Endothelial cell of umbilical vein (primary cell): ENCODE data around the gene CD160. TPM values are rescaled to one million over a fixed set of nuclear protein-coding genes. Genes with fewer than 3 reads are reported as not detected.
"Not testable (repeated sequence)": the region's sequence is repeated elsewhere in the genome, so short reads cannot be mapped to it uniquely, and the experiment has no call there.

Source experiments
- BruUV-seq: library from RNA; stranded (reverse); fragments of 400-500 nt; replicated peaks from 2 replicates; lab custom pipeline; 2021; lab: Mats Ljungman, UMichigan
- CTCF ChIA-PET: fragments of 300-600, 350-600 bp; sonication (Branson Sonifier 250); formaldehyde crosslinking; loops from one replicate; lab custom pipeline; 2021; ENCODE audit warnings: antibody characterized with exemption, inconsistent platforms; lab: Charles Lee
- POLR2A ChIA-PET: fragments of 300-600, 350-600 bp; sonication (Branson Sonifier 250); formaldehyde crosslinking; loops from one replicate; lab custom pipeline; 2021; ENCODE audit warnings: antibody characterized with exemption, inconsistent platforms; lab: Charles Lee
- DNase-seq: peaks from one replicate; pipeline ENCODE4 v3.0.0-alpha.2; 2011; ENCODE audit warnings: low read depth, low spot score
- FAIRE-seq: peaks from 2 replicates; lab custom pipeline; 2011; peaks lifted over from hg19 to GRCh38; lab: Jason Lieb, UNC
- H2AFZ ChIP-seq: 2 replicates; pipeline ENCODE4 v1.6.0; 2012; ENCODE audit warnings: low read depth, low read length, control low read depth, inconsistent platforms
- H3K27ac ChIP-seq: 2 replicates; pipeline ENCODE4 v1.5.1; 2011; ENCODE audit warnings: low read depth, mild to moderate bottlenecking, control low read depth, low read length, moderate library complexity; ENCODE audit not compliant: insufficient read depth
- H3K27me3 ChIP-seq, 2 experiments: 2 replicates each; pipeline versions ENCODE4 v1.6.0 to v1.6.1; 2011; ENCODE audit warnings: low read length in 2 of 2, mixed read lengths in 1 of 2; ENCODE audit not compliant: control insufficient read depth in 2 of 2, insufficient read depth in 2 of 2
- H3K36me3 ChIP-seq, 2 experiments: 2 replicates in 1 of 2; 3 replicates in 1 of 2; pipeline ENCODE4 v1.5.1; 2011; ENCODE audit warnings: low read length in 2 of 2, mild to moderate bottlenecking in 1 of 2, moderate library complexity in 1 of 2; ENCODE audit not compliant: control insufficient read depth in 2 of 2, insufficient read depth in 2 of 2; ENCODE audit errors: extremely low read depth in 1 of 2
- H3K4me1 ChIP-seq: 3 replicates; pipeline ENCODE4 v1.5.1; 2011; ENCODE audit warnings: mild to moderate bottlenecking, low read length; ENCODE audit not compliant: control insufficient read depth, insufficient read depth; ENCODE audit errors: extremely low read depth
- H3K4me2 ChIP-seq: 2 replicates; pipeline ENCODE4 v1.6.1; 2011; ENCODE audit warnings: low read length, control low read depth, mixed read lengths; ENCODE audit not compliant: insufficient read depth
- H3K4me3 ChIP-seq, 3 experiments: fragments of 200-600 bp in 1 of 3; sonication (generic), shearing (Covaris generic) in 1 of 3; replicated peaks in 1 of 3; 2 replicates each; pipeline ENCODE4 v1.5.1; 2011 to 2016; ENCODE audit warnings: control low read depth in 3 of 3, low read length in 3 of 3, mild to moderate bottlenecking in 2 of 3, inconsistent platforms in 1 of 3, low read depth in 1 of 3, moderate library complexity in 1 of 3; ENCODE audit not compliant: insufficient read depth in 1 of 3
- H3K79me2 ChIP-seq: 2 replicates; pipeline ENCODE4 v1.6.0; 2012; ENCODE audit warnings: low read length, inconsistent platforms; ENCODE audit not compliant: control insufficient read depth, insufficient read depth
- H3K9ac ChIP-seq: replicated peaks from 2 replicates; pipeline ENCODE3; 2011; ENCODE audit warnings: low read length, control low read depth; ENCODE audit not compliant: insufficient read depth; ENCODE audit errors: extremely low read depth
- H3K9me1 ChIP-seq: replicated peaks from 3 replicates; pipeline ENCODE4 v1.6.0; 2011; ENCODE audit warnings: mild to moderate bottlenecking, low read length; ENCODE audit not compliant: control insufficient read depth, insufficient read depth; ENCODE audit errors: extremely low read depth
- H3K9me3 ChIP-seq: replicated peaks from 2 replicates; pipeline ENCODE4 v1.5.1; 2012; ENCODE audit warnings: low read length, inconsistent platforms; ENCODE audit not compliant: control insufficient read depth, insufficient read depth
- H4K20me1 ChIP-seq: replicated peaks from 2 replicates; pipeline ENCODE3; 2011; ENCODE audit warnings: mild to moderate bottlenecking, low read length; ENCODE audit not compliant: control insufficient read depth, insufficient read depth; ENCODE audit errors: extremely low read depth
- CTCF ChIP-seq, 2 donors: IDR thresholded peaks; 1 replicate in 1 of 2; 2 replicates in 1 of 2; pipeline ENCODE4 v1.5.1; 2011; ENCODE audit warnings: low read length in 2 of 2, mild to moderate bottlenecking in 2 of 2, moderate library complexity in 2 of 2, control low read depth in 1 of 2, inconsistent platforms in 1 of 2, low read depth in 1 of 2; ENCODE audit not compliant: insufficient read depth in 1 of 2; ENCODE audit errors: extremely low read depth in 1 of 2
- EZH2 ChIP-seq: IDR thresholded peaks from 2 replicates; pipeline ENCODE4 v1.6.1; 2012; ENCODE audit warnings: borderline replicate concordance, low read depth, mild to moderate bottlenecking, moderate library complexity, low read length, inconsistent platforms; ENCODE audit not compliant: severe bottlenecking
- FOS ChIP-seq: IDR thresholded peaks from 2 replicates; pipeline ENCODE4 v1.6.1; 2011; ENCODE audit warnings: mild to moderate bottlenecking, low read length, moderate library complexity, borderline replicate concordance; ENCODE audit not compliant: insufficient read depth
- GATA2 ChIP-seq: IDR thresholded peaks from 2 replicates; pipeline ENCODE4 v1.7.0; 2011; ENCODE audit warnings: low read depth, mild to moderate bottlenecking, moderate library complexity, mixed read lengths, low read length; ENCODE audit not compliant: insufficient read length, insufficient read depth
- JUN ChIP-seq: IDR thresholded peaks from 2 replicates; pipeline ENCODE4 v1.6.1; 2011; ENCODE audit warnings: borderline replicate concordance, low read depth; ENCODE audit not compliant: insufficient read length, insufficient read depth
- MAX ChIP-seq: IDR thresholded peaks from 2 replicates; pipeline ENCODE4 v1.6.1; 2011; ENCODE audit not compliant: insufficient read depth, insufficient read length
- MYC ChIP-seq: IDR thresholded peaks from one replicate; pipeline ENCODE4 v1.6.1; 2011; ENCODE audit warnings: mild to moderate bottlenecking, low read depth, low read length
- POLR2A ChIP-seq: IDR thresholded peaks from 2 replicates; pipeline ENCODE4 v1.6.1; 2012; ENCODE audit warnings: low read depth, mild to moderate bottlenecking, control low read depth, low read length
- POLR2AphosphoS5 ChIP-seq: IDR thresholded peaks from 2 replicates; pipeline ENCODE4 v1.6.1; 2012; ENCODE audit warnings: low read depth, mild to moderate bottlenecking, control low read depth, low read length, moderate library complexity; ENCODE audit not compliant: insufficient read depth
- dilution Hi-C: fragments of 300-500 bp; cut with MboI; formaldehyde crosslinking; loops from one replicate; pipeline ENCODE4 v1.15.0; 2019; ENCODE audit warnings: low sequenced_read_pairs; ENCODE audit not compliant: extremely low pct_ligation_motif_present
- intact Hi-C: fragments of 100-400 bp; cut with micrococcal nuclease; formaldehyde crosslinking; loops from one replicate; pipeline ENCODE4 v1.10.0; 2022
- polyA plus RNA-seq, 4 experiments: library from polyadenylated mRNA; depleted of rRNA in 3 of 4; stranded (reverse) in 3 of 4; unstranded in 1 of 4; fragments of >200 nt; gene quantifications; 2 replicates each; pipeline versions ENCODE4 v1.2.1 to v1.2.3, GENCODE V29; 2011 to 2012; ENCODE audit warnings: missing spikeins in 1 of 4
- total RNA-seq: library from RNA; stranded (reverse); gene quantifications from 2 replicates; pipeline ENCODE4 v1.2.3, GENCODE V29; 2021

Gene CD160
- total and polyA plus RNA-seq, 2 donors (not counting 3 experiments of a cell fraction or from before 2014, with no cell fraction given) = not detected

GRCh38 chr1:145766926-145767325 is 47.6 kb downstream of the CD160 start:
- H3K27ac ChIP-seq, H2AFZ ChIP-seq, H3K4me3 ChIP-seq, CTCF ChIA-PET, H3K27me3 ChIP-seq, H3K4me1 ChIP-seq, H3K9me1 ChIP-seq, H4K20me1 ChIP-seq, dilution Hi-C loops, H3K79me2 ChIP-seq, H3K9ac ChIP-seq, H3K4me2 ChIP-seq, H3K9me3 ChIP-seq, intact Hi-C loops, H3K36me3 ChIP-seq, FAIRE-seq, BruUV-seq, DNase-seq, POLR2A ChIA-PET: not testable (repeated sequence)

GRCh38 chr1:145768004-145768403 is 48.7 kb downstream of the CD160 start:
- H3K36me3 ChIP-seq, H3K4me3 ChIP-seq, H3K4me1 ChIP-seq, H3K9me3 ChIP-seq, POLR2A ChIA-PET, H3K9me1 ChIP-seq, H2AFZ ChIP-seq, H3K9ac ChIP-seq, FAIRE-seq, H3K79me2 ChIP-seq, H3K27me3 ChIP-seq, intact Hi-C loops, dilution Hi-C loops, BruUV-seq, H3K4me2 ChIP-seq, H3K27ac ChIP-seq, H4K20me1 ChIP-seq, DNase-seq: not testable (repeated sequence)
- CTCF ChIA-PET = interaction anchor here (1.6 kb wide), 1 partner anchor 9 kb away, joined by 3 read pairs; no protein-coding TSS in a partner anchor

- ChIA-PET CTCF (interaction anchor here (0.8 kb wide), 1 partner anchor 9 kb away, joined by 3 read pairs; no protein-coding TSS in a partner anchor), POLR2A (no interaction called here)
- no TSS peak for BruUV-seq
- no peaks in the 10 kb centered on the region for H4K20me1 ChIP-seq
- no peaks in the 10 kb centered on the region for H3K9me1 ChIP-seq
- FAIRE-seq = no peak
- dilution Hi-C loops = no loop called here
- H3K4me2 ChIP-seq = no peak overlapping the region
- no peaks in the 10 kb centered on the region for H3K79me2 ChIP-seq
- H3K9ac ChIP-seq = no peak overlapping the region
- peaks cover 1 to 8% of the 10 kb centered on the region in 2 experiments for H3K36me3 ChIP-seq
- intact Hi-C loops = no loop called here
- DNase-seq = no peak
- no peak overlapping the region for H3K27ac ChIP-seq
- TF ChIP-seq FOS (no peak), CTCF (IDR thresholded peaks at IDR 0.05; ENCODE audit: extremely low read depth in 1 of 2, insufficient read depth in 1 of 2, low read depth in 1 of 2, low read length in 2 of 2) (no peak), POLR2AphosphoS5 (no peak), JUN (no peak), EZH2 (no peak), MAX (no peak), MYC (no peak), POLR2A (no peak), GATA2 (no peak)
- H3K27me3 ChIP-seq = no peaks in the 10 kb centered on the region
- H3K4me3 ChIP-seq = no peak overlapping the region
- no peaks in the 10 kb centered on the region for H3K4me1 ChIP-seq
- no peaks in the 10 kb centered on the region for H3K9me3 ChIP-seq
- no peak overlapping the region for H2AFZ ChIP-seq
These were observed 51.8 kb downstream of the CD160 start for GRCh38 chr1:145771056-145771455.
